Measurements from ENCODE around the gene CDH4. TPM values are rescaled to one million over a fixed set of nuclear protein-coding genes. Genes with fewer than 3 reads are reported as not detected.
"Not testable (repeated sequence)": the region's sequence is repeated elsewhere in the genome, so short reads cannot be mapped to it uniquely, and the experiment has no call there.

The CDH4 gene
- total RNA-seq, 2 donors from 2014 or later, result 0.07 to 0.94 TPM

DNA sequence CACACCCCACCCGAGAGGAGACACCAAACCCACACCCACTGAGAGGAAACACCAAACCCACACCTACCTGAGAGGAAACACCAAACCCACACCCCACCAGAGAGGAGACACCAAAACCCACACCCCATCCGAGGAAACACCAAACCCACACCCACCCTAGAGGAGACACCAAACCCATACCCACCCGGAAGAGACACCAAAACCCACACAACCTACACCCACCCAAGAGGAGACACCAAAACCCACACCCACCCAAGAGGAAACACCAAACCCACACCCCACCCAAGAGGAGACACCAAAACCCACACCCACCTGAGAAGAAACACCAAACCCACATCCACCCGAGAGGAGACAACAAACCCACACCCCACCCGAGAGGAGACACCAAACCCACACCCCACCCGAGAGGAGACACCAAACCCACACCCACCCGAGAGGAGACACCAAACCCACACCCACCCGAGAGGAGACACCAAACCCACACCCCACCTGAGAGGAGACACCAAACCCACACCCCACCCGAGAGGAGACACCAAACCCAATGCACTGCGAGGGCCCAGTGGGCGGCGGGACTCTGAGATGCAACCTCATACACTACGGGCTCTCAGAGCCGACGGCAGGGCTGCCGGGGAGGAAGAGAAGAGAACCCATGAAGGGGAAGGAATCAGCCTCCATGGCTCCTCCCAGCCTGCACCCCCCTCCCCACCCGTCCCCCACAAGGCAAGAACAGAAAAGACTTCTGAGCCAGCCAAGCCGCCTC, 730.3 kb downstream of the CDH4 start:
- Histone ChIP-seq H3K9me3 (no peaks in the 10 kb centered on the region), H3K27ac (no peak overlapping the region), H3K27me3 (no peaks in the 10 kb centered on the region), H3K4me3 (no peak overlapping the region), H3K4me1 (no peaks in the 10 kb centered on the region), H3K36me3 (peaks cover 8% of the 10 kb centered on the region)
- no peak for DNase-seq (ENCODE audit: low spot score)
- TF ChIP-seq, protein P1, sequence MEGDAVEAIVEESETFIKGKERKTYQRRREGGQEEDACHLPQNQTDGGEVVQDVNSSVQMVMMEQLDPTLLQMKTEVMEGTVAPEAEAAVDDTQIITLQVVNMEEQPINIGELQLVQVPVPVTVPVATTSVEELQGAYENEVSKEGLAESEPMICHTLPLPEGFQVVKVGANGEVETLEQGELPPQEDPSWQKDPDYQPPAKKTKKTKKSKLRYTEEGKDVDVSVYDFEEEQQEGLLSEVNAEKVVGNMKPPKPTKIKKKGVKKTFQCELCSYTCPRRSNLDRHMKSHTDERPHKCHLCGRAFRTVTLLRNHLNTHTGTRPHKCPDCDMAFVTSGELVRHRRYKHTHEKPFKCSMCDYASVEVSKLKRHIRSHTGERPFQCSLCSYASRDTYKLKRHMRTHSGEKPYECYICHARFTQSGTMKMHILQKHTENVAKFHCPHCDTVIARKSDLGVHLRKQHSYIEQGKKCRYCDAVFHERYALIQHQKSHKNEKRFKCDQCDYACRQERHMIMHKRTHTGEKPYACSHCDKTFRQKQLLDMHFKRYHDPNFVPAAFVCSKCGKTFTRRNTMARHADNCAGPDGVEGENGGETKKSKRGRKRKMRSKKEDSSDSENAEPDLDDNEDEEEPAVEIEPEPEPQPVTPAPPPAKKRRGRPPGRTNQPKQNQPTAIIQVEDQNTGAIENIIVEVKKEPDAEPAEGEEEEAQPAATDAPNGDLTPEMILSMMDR (IDR thresholded peaks at IDR 0.05), result no peak

DNA sequence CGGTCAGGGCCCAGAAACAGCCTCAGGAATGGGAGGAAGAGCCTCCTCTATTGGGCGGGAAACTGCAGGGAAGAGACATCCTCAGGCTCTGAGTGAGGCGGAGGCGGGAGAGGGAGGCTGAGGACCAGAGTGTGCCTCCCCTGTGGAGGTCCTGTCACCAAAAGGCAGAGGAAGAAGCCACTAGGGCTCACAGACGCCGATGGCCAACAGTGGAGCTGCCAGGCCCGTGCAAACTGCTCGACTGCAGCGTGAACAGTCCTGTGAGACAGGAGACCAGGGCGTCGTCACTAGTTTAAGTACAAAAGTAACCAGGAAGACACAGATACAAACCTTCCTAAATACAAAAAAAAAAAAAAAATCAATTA, 730.9 kb downstream of the CDH4 start:
- TF ChIP-seq, protein P1 (IDR thresholded peaks at IDR 0.05), result no peak
- H3K4me1 ChIP-seq, result no peaks in the 10 kb centered on the region
- peaks cover 8% of the 10 kb centered on the region for H3K36me3 ChIP-seq
- H3K4me3 ChIP-seq, result no peak overlapping the region
- no peak overlapping the region for H3K27ac ChIP-seq
- H3K27me3 ChIP-seq, result no peaks in the 10 kb centered on the region
- H3K9me3 ChIP-seq, result no peaks in the 10 kb centered on the region
- DNase-seq (ENCODE audit: low spot score), result no peak

DNA sequence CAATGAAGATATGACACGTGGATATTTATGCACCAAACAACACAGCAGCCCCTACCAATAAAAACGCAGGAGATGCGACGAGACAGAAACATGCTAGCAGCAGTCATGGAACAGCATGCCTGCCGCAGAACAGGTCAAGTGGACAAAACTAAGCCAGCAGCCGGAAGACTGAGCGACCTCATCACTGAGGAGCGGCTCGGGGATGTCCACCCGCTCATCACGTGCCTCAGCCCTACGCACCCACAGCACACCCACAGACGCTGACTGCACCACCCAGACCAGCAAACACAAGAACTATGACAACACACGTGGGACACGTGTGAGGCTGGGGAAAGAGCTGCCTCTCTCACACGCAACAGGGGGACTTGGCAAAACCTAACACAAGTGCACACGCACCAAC, 731.9 kb downstream of the CDH4 start:
- H3K4me1 ChIP-seq, result no peaks in the 10 kb centered on the region
- peaks cover 8% of the 10 kb centered on the region for H3K36me3 ChIP-seq
- no peak for DNase-seq (ENCODE audit: low spot score)
- TF ChIP-seq, protein P1 (IDR thresholded peaks at IDR 0.05), result no peak
- H3K27ac ChIP-seq, result no peak overlapping the region
- no peaks in the 10 kb centered on the region for H3K9me3 ChIP-seq
- H3K27me3 ChIP-seq, result no peaks in the 10 kb centered on the region
- H3K4me3 ChIP-seq, result no peak overlapping the region

DNA sequence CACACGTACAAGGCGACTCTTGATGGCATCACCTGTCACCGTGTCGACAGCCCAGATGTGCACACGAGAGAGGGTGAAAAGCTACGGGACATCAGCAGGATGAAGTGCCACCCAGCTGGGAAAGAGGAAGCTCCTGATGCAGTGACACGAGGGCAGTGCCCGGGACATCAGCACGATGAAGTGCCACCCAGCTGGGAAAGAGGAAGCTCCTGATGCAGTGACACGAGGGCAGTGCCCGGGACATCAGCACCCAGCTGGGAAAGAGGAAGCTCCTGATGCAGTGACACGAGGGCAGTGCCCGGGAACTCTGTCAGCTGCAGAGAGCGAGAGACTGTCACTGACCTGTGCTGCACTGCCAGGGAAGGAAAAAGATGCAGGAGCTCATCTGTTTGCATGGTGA, 732.4 kb downstream of the CDH4 start:
- H3K36me3 ChIP-seq; DNase-seq (ENCODE audit: low spot score); H3K27ac ChIP-seq; H3K4me1 ChIP-seq; H3K27me3 ChIP-seq; H3K9me3 ChIP-seq; H3K4me3 ChIP-seq: not testable (repeated sequence)

GRCh38 chr20:61985096-61985495, 733.0 kb downstream of the CDH4 start:
- H3K36me3 ChIP-seq, result peaks cover 12% of the 10 kb centered on the region
- TF ChIP-seq, protein P1 (IDR thresholded peaks at IDR 0.05), result no peak

GRCh38 chr20:61986762-61987321, 734.8 kb downstream of the CDH4 start:
- TF ChIP-seq, protein P1 (IDR thresholded peaks at IDR 0.05), result no peak
- DNase-seq (ENCODE audit: low spot score), result no peak
- Histone ChIP-seq H3K4me1 (no peaks in the 10 kb centered on the region), H3K4me3 (no peak overlapping the region), H3K27ac (no peak overlapping the region), H3K9me3 (peaks cover 0 to 10% of the 10 kb centered on the region in 2 donors), H3K27me3 (no peaks in the 10 kb centered on the region), H3K36me3 (peaks cover 30% of the 10 kb centered on the region)

More at GRCh38 chr20:61985096-61985495, 733.0 kb downstream of the CDH4 start:
- no peaks in the 10 kb centered on the region for H3K9me3 ChIP-seq
- no peaks in the 10 kb centered on the region for H3K27me3 ChIP-seq
- no peak overlapping the region for H3K4me3 ChIP-seq
- DNase-seq (ENCODE audit: low spot score), result no peak
- H3K27ac ChIP-seq, result no peak overlapping the region
- no peaks in the 10 kb centered on the region for H3K4me1 ChIP-seq
